Tongue (tissue), 3 donors: ENCODE measurements around the gene MMD2. TPM values are rescaled to one million over a fixed set of nuclear protein-coding genes. Genes with fewer than 3 reads are reported as not detected.

ENCODE experiments used
- DNase-seq: peaks from one replicate; pipeline ENCODE4 v3.0.0-alpha.2; 2015
- small RNA-seq: library from RNA; depleted of rRNA; stranded (forward); fragments of <200 nt; gene quantifications from one replicate; pipeline ENCODE3, GENCODE V24; 2014; ENCODE audit warnings: low replicate concordance
- total RNA-seq: library from RNA; depleted of rRNA; stranded (reverse); fragments of >200 nt; gene quantifications from one replicate; pipeline ENCODE4 v1.2.3, GENCODE V29; 2014

Gene MMD2
- total RNA-seq, 1 donor from 2014 or later, result not detected

DNA sequence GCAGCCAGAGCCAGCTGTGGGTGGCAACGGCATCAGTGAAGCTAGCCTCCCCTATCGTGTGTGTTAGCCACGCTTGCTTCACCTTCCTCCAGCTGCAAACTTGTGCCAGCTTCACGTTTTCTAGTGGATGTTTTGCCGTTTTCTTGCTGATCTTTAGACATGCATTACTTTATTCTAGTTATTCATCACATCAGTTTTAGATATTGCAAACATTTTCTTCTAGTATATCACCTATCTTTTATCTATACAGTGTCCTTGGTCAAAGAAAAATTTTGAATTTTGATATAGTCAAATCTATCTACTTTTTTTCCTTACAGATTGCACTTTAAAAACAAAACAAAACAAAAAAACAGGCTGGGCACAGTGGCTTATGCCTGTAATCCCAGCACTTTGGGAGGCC lies 90.5 kb downstream of the MMD2 start:
- DNase-seq, result no peak

DNA sequence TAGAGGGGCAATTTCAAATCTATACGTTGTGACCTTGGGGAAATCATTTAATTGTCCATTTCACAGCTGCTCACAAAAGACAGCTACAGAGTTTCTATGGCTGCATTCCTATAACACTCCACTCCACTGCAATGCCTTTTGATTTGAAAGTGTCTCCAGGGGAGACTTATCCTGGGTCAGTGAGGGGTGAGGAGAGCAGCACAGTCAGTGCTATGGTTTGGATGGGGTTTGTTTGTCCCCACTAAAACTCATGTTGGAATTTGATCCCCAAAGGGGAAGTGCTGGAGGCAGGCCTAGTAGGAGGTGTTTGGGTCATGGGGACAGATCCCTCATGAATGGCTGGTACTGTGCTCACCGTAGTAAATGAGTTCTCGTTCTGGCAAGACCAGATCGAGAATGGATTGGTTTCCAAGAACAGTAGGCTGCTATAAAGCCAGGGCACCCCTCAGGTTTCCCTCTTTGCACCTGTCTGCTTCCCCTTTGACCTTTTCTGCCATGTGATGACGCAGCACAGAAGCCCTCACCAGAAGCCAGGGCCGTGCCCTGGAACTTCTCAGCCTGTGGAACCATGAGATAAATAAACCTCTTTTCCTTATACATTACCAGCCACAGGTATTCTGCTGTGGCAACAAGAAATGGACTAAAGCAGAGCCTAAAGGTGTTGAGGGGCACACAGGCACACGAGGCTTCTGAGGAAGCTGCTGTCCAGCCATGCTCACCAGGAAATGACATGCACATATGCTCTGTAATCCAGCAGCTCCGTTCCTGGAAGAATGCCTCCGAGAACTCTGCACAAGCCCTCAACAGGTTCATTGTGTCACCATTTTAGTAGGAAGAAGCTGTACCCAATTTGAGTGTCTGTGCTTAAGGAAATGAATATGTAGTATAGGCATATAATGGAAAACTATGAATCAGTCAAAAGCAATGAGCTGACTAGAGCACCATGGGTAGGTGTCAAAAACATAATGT lies 92.2 kb downstream of the MMD2 start:
- DNase-seq, result no peak

DNA sequence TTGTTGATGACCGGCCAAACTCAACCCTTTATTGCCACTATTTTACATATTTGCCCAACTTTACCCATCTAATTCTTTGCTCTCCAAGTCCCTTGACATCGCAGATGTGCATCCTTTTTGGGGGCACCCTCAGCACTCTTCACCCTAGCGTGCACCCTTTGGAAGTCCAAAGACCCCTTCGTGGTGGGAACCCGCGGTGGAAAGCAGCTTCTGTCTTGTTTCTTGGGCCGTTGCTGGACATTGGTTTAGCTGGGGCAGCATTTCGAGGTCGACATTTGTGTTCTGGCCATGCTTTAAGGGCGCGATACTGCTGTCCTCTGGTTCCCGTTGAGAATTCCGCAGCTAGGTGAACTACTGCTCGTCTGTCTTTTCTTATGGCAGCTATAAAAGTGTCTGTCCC lies 96.8 kb downstream of the MMD2 start:
- no peak for DNase-seq

DNA sequence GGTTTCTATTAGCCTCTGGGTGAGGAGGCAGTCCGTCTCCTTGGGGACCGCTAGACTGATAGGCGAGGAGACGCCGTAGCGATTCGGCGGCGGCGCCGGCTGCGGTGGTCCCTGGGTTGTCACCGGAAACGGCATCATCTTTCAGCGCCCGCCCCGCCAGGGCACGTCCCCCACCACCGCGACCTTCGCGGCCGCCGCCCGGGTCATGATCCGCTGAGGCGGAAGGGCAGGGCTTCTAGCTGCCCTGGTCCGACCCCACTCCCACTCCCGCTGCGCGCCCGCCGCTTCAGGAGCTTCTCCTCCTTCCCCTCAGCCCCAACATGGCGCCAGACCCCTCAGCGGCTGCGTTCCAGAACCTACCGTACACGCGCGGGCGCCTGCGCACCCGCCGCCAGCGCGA lies 97.3 kb downstream of the MMD2 start, which contains the start of gene PAPOLB:
PAPOLB (minus strand) TSS at position 358 of the 400 bp plus-strand sequence; CDS start at position 138, 220 bp downstream.
- peak; percentile 49 for DNase-seq

DNA sequence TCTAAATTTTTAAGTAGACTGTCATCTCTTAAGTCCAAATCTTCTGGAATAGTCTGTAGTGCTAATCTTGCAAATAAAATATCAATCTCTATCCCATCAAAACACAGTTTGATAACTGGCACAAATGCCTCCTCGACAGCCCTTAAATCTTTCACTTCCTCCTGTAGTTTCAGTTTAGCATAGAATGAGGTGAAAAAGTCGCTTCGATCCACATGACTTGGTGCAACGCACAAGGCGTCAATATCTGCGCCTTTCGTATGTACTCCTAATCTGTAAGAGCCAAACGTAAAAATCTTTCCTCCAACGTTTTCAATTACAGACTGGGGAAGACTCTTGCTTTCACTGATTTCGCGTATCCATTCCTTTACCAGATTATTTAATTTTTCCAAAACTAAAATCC lies 97.8 kb downstream of the MMD2 start:
- DNase-seq, result no peak

DNA sequence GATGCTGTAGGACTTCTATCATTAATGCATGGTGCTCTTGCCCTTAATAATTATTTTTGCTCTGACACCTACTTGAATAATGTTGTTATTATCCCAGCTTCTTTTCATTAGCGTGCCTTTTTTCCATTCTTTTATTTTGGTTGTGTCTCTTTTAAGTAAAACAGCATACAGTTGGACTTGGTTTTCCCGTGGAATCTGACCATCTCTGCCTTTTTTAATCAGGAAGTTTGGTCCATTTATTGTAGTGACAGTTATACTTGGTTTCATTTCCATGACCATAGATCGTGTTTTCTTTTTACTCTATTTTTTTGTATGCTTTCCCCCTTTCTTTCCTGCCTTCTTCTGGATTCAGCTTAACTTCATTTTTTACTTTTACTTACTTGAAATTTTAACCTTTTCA lies 101.8 kb downstream of the MMD2 start:
- no peak for DNase-seq

DNA sequence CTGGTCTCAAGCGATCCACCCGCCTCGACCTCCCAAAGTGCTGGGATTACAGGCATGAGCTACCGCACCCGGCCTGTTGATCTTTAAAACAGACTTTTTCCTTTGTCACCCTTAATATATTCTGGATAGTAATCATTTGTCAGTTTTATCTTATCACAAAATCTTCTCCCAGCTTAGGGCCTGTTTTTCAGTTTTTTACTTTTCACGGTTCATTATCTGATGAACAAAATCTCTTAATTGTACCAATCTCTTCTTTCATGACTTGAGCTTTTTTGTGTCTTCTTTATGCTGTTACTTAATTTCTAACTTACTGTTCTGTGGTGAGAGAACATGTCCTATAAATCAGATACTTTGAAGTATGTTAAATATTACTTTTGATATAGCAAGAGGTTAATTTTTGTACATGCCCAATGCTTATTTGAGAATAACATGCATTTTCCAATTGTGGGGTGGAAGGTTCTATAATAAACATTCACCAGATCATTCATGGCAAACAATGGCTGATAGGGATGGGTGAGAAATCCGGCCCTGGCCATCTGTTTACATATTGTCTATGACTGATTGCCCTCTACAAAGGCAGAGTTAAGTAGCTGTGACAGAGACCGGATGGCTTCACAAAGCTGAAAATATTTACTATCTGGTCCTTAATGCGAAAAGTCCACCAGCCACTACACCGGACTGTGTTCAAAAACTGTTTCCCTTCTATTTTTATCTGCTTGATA lies 102.5 kb downstream of the MMD2 start:
- no peak for DNase-seq

Small RNAs within 50 kb of the gene (small RNA-seq; reads per million reads assigned to genes)
- not detected for gene AC092032.1

Other genes starting within 250 kb of the MMD2 start
- 19.1 TPM for gene AP5Z1, start 183.6 kb downstream of the MMD2 start, total RNA-seq
- gene PAPOLB, start 97.2 kb downstream of the MMD2 start, total RNA-seq, result 0.10 TPM
- gene RADIL, start 75.5 kb downstream of the MMD2 start, total RNA-seq, result 7.3 TPM
- gene RBAK, start 86.7 kb upstream of the MMD2 start, total RNA-seq, result 23.0 TPM
- gene WIPI2, start 231.0 kb upstream of the MMD2 start, total RNA-seq, result 51.3 TPM